IPS-11a (cell line): ENCODE measurements around the gene CRYZL1.

Experiments used
- H3K4me3 ChIP-seq: one replicate; pipeline ENCODE4 v1.5.1; 2013; ENCODE audit warnings: low read depth, low read length, control low read depth

CRYZL1 gene

DNA sequence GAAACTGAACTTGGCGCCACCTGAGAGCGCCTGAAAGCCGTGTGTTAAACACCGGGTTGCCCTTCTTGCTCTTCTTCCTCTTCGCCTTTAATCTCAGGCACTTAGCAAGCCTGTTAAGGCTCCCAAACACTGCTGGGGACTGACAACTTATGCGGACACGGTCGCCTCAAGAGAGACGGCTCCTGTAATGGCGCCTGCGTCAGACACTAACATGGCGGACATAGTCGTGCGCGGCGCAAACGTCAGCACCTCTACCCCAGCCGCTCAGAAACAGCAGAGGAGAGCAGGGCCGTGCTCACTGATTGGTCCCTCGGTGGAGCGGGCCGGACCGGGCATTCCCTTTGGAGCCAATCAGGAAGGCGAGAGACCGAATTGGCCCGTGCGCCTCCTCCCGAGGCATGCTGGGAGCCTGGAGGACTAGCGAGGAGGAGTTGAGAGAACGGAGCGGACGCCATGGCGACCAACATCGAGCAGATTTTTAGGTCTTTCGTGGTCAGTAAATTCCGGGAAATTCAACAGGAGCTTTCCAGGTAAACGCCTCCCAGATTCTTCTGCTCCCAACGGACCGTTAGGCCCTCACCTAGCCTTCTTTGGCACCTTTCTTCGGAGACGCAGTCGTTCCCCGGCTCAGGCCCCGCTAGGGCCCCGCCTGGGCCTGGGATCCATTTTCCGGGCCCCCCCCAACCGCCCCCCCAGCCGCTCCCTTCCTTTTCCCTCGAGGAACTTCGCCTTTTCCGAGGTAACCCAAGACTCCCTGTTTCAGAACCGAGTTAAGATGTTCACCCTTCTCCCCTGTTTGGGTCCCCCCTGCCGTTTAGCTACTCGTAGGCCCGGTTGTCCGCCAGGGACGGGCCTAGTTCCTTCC, 98.7 kb downstream of the CRYZL1 start, which contains the start of gene SON:
TSS of gene SON (plus strand) at position 399 of the 865 bp plus-strand sequence. CDS start at position 454, 55 bp downstream.
- H3K4me3 ChIP-seq = peak within 1 kb of the TSS; percentile 92

- peak within 1 kb of the TSS; percentile 92 for H3K4me3 ChIP-seq
These were observed 99.5 kb downstream of the CRYZL1 start, which contains the start of gene GART for GRCh38 chr21:33541756-33542639. Gene GART (minus strand): TSS chr21:33542117. CDS start chr21:33539315, 2,802 bp downstream.

GRCh38 chr21:33541105-33541711, 100.3 kb downstream of the CRYZL1 start:
- peak overlapping the region; percentile 92 for H3K4me3 ChIP-seq

DNA sequence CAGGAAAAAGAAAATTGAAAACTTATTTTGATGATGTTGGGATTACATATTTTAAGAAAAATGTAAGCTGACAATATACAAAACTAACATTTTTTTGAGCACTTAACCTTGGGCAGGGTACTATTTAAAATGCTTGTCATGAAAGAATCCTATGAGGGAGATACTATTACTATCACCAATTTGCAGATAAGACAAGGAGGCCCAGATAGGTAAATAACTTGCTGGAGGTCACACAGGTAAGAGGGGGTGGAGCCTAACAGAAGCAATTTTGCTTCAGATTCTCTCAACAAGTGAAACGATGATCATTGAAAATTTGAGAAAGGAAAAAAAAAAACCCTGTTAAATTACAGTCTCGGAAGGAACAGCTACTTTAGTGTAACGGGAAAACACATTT, 100.8 kb downstream of the CRYZL1 start:
- H3K4me3 ChIP-seq = peak overlapping the region; percentile 92

GRCh38 chr21:33539616-33540015, 101.9 kb downstream of the CRYZL1 start:
- H3K4me3 ChIP-seq = no peak overlapping the region
